H1 (cell line): Measurements from ENCODE around the gene RND3. TPM values are rescaled to one million over a fixed set of nuclear protein-coding genes. Genes with fewer than 3 reads are reported as not detected.
A peak's percentile ranks its signal among the peaks of the same experiment; 100 is the strongest.

Experiments used
- CTCF ChIA-PET: fragments of 300-600 bp; sonication (Branson Sonifier 250); formaldehyde crosslinking; loops from one replicate; lab custom pipeline; 2021; ENCODE audit not compliant: partially characterized antibody; lab: Charles Lee
- POLR2A ChIA-PET: fragments of 300-600 bp; sonication (Branson Sonifier 250); formaldehyde crosslinking; loops from one replicate; lab custom pipeline; 2021; ENCODE audit warnings: inconsistent platforms; ENCODE audit not compliant: partially characterized antibody; lab: Charles Lee
- DNase-seq, 2 experiments: peaks; one replicate each; pipeline versions ENCODE4 v3.0.0 to v3.0.0-alpha.2; 2010 to 2022; ENCODE audit warnings: low spot score in 2 of 2, low read depth in 1 of 2, mixed read lengths in 1 of 2
- FAIRE-seq: peaks from 2 replicates; lab custom pipeline; 2011; peaks lifted over from hg19 to GRCh38; lab: Jason Lieb, UNC
- H2AFZ ChIP-seq: 2 replicates; pipeline ENCODE4 v1.8.1; 2012; ENCODE audit warnings: low read length, inconsistent platforms
- H2AK5ac ChIP-seq: 2 replicates; pipeline ENCODE4 v1.6.1; 2013; ENCODE audit warnings: low read depth, low read length
- H2BK120ac ChIP-seq: replicated peaks from 2 replicates; pipeline ENCODE3; 2013; ENCODE audit warnings: low read depth, low read length, inconsistent platforms
- H2BK12ac ChIP-seq: 2 replicates; pipeline ENCODE4 v1.6.1; 2013; ENCODE audit warnings: low read depth, low read length
- H2BK15ac ChIP-seq: 2 replicates; pipeline ENCODE4 v1.6.1; 2013; ENCODE audit warnings: low read length
- H2BK20ac ChIP-seq: 2 replicates; pipeline ENCODE4 v1.6.1; 2013; ENCODE audit warnings: low read length
- H2BK5ac ChIP-seq: 2 replicates; pipeline ENCODE4 v1.6.1; 2013; ENCODE audit warnings: low read depth, low read length
- H3K14ac ChIP-seq: 2 replicates; pipeline ENCODE4 v1.6.1; 2013; ENCODE audit warnings: inconsistent platforms; ENCODE audit not compliant: insufficient read length
- H3K18ac ChIP-seq: 2 replicates; pipeline ENCODE4 v1.6.1; 2013; ENCODE audit warnings: low read length; ENCODE audit errors: extremely low read depth
- H3K23ac ChIP-seq: 2 replicates; pipeline ENCODE4 v1.6.1; 2013; ENCODE audit warnings: inconsistent platforms; ENCODE audit not compliant: insufficient read length
- H3K23me2 ChIP-seq: 2 replicates; pipeline ENCODE4 v1.6.1; 2013; ENCODE audit warnings: low read depth, low read length
- H3K27ac ChIP-seq: 2 replicates; pipeline ENCODE4 v1.6.1; 2011; ENCODE audit warnings: low read depth, low read length, inconsistent platforms
- H3K27me3 ChIP-seq, 4 experiments: replicated peaks in 1 of 4; 1 replicate in 1 of 4; 2 replicates in 3 of 4; pipeline versions ENCODE4 v1.6.1 to v1.8.1; 2011 to 2013; ENCODE audit warnings: low read length in 3 of 4, mild to moderate bottlenecking in 3 of 4, inconsistent platforms in 2 of 4, mixed read lengths in 2 of 4, moderate library complexity in 1 of 4; ENCODE audit not compliant: control insufficient read depth in 3 of 4, insufficient read depth in 3 of 4; ENCODE audit errors: extremely low read depth in 1 of 4
- H3K36me3 ChIP-seq, 4 experiments: 2 replicates each; pipeline versions ENCODE4 v1.6.1 to v1.8.1; 2011 to 2013; ENCODE audit warnings: mild to moderate bottlenecking in 4 of 4, low read length in 3 of 4, moderate library complexity in 2 of 4, control low read depth in 1 of 4, inconsistent platforms in 1 of 4; ENCODE audit not compliant: insufficient read depth in 4 of 4, control insufficient read depth in 2 of 4
- H3K4ac ChIP-seq: replicated peaks from 2 replicates; pipeline ENCODE3; 2013; ENCODE audit warnings: low read length, low read depth, mixed read lengths, inconsistent platforms; ENCODE audit not compliant: insufficient read length
- H3K4me1 ChIP-seq, 4 experiments: replicated peaks in 1 of 4; 1 replicate in 1 of 4; 2 replicates in 3 of 4; pipeline versions ENCODE4 v1.6.1 to v1.8.1; 2011 to 2013; ENCODE audit warnings: low read length in 3 of 4, inconsistent platforms in 2 of 4, mixed read lengths in 1 of 4; ENCODE audit not compliant: insufficient read depth in 4 of 4, control insufficient read depth in 3 of 4
- H3K4me2 ChIP-seq, 2 experiments: 2 replicates each; pipeline versions ENCODE4 v1.6.1 to v1.8.1; 2011 to 2013; ENCODE audit warnings: low read depth in 2 of 2, low read length in 2 of 2, control low read depth in 1 of 2, inconsistent platforms in 1 of 2, mild to moderate bottlenecking in 1 of 2; ENCODE audit not compliant: insufficient read depth in 1 of 2
- H3K4me3 ChIP-seq, 4 experiments: fragments of 200-600, 300-600 bp in 1 of 4; sonication (generic), shearing (Covaris generic), sonication (Bioruptor Twin) in 1 of 4; 2 replicates each; pipeline versions ENCODE4 v1.5.1 to v1.8.1; 2011 to 2016; ENCODE audit warnings: low read length in 4 of 4, low read depth in 3 of 4, control low read depth in 2 of 4, inconsistent platforms in 2 of 4, mild to moderate bottlenecking in 2 of 4, mixed read lengths in 1 of 4, moderate library complexity in 1 of 4; ENCODE audit not compliant: insufficient read depth in 2 of 4; ENCODE audit errors: extremely low read depth in 1 of 4
- H3K56ac ChIP-seq: replicated peaks from 2 replicates; pipeline ENCODE3; 2013; ENCODE audit warnings: low read depth, mild to moderate bottlenecking, mixed read lengths, low read length, inconsistent platforms; ENCODE audit not compliant: insufficient read length
- H3K79me1 ChIP-seq: 2 replicates; pipeline ENCODE4 v1.6.1; 2013; ENCODE audit warnings: low read depth, low read length, control low read depth
- H3K79me2 ChIP-seq, 2 experiments: 2 replicates each; pipeline versions ENCODE4 v1.6.1 to v1.8.1; 2012 to 2013; ENCODE audit warnings: low read length in 2 of 2, mild to moderate bottlenecking in 2 of 2, inconsistent platforms in 1 of 2; ENCODE audit not compliant: insufficient read depth in 2 of 2, control insufficient read depth in 1 of 2
- H3K9ac ChIP-seq, 4 experiments: replicated peaks in 1 of 4; 1 replicate in 1 of 4; 2 replicates in 3 of 4; pipeline versions ENCODE4 v1.6.1 to v1.8.1; 2011 to 2013; ENCODE audit warnings: low read depth in 3 of 4, low read length in 3 of 4, control low read depth in 2 of 4, mild to moderate bottlenecking in 2 of 4, moderate library complexity in 2 of 4, inconsistent platforms in 1 of 4; ENCODE audit errors: extremely low read depth in 1 of 4
- H3K9me3 ChIP-seq, 2 experiments: 2 replicates each; pipeline versions ENCODE4 v1.6.1 to v1.8.1; 2012 to 2013; ENCODE audit warnings: mild to moderate bottlenecking in 2 of 2, moderate library complexity in 2 of 2, control low read depth in 1 of 2, inconsistent platforms in 1 of 2, low read depth in 1 of 2, low read length in 1 of 2, mixed read lengths in 1 of 2; ENCODE audit not compliant: insufficient read depth in 2 of 2
- H4K20me1 ChIP-seq, 2 experiments: replicated peaks in 1 of 2; 2 replicates each; pipeline versions ENCODE3 to v1.8.1; 2011 to 2013; ENCODE audit warnings: inconsistent platforms in 2 of 2, low read length in 2 of 2, mild to moderate bottlenecking in 1 of 2; ENCODE audit not compliant: insufficient read depth in 2 of 2, control insufficient read depth in 1 of 2
- H4K5ac ChIP-seq: 2 replicates; pipeline ENCODE4 v1.6.1; 2013; ENCODE audit warnings: low read length, low read depth, mixed read lengths, inconsistent platforms; ENCODE audit not compliant: insufficient read length
- H4K8ac ChIP-seq: 2 replicates; pipeline ENCODE4 v1.8.0; 2013; ENCODE audit warnings: mild to moderate bottlenecking, moderate library complexity, low read length, inconsistent platforms; ENCODE audit not compliant: insufficient read depth; ENCODE audit errors: extremely low read depth
- H4K91ac ChIP-seq: replicated peaks from 2 replicates; pipeline ENCODE3; 2013; ENCODE audit warnings: low read length, mixed read lengths, inconsistent platforms; ENCODE audit not compliant: insufficient read length
- BCL11A ChIP-seq, 2 experiments: IDR thresholded peaks; one replicate each; pipeline ENCODE4 v1.6.1; 2011; ENCODE audit warnings: low read depth in 2 of 2, low read length in 2 of 2, mild to moderate bottlenecking in 2 of 2
- CTBP2 ChIP-seq: IDR thresholded peaks from 2 replicates; pipeline ENCODE4 v1.7.0; 2011; ENCODE audit warnings: borderline replicate concordance, mild to moderate bottlenecking, moderate library complexity, mixed read lengths, low read length; ENCODE audit not compliant: insufficient read depth, insufficient read length
- EGR1 ChIP-seq: IDR thresholded peaks from 2 replicates; pipeline ENCODE4 v1.6.1; 2011; ENCODE audit warnings: low read depth, low read length, borderline replicate concordance
- SP2 ChIP-seq: IDR thresholded peaks from 2 replicates; pipeline ENCODE4 v1.6.1; 2012; ENCODE audit warnings: mild to moderate bottlenecking, low read length, inconsistent platforms
- WGBS, 2 experiments: shearing (Covaris generic) in 1 of 2; methylation state at CpG; one replicate each; pipeline versions ENCODE4 v1.1.6 to v1.1.7; 2013 to 2015; ENCODE audit warnings: low lambda C conversion rate in 2 of 2, mixed read lengths in 2 of 2, inconsistent platforms in 1 of 2, low coverage in 1 of 2, missing lambda C conversion rate in 1 of 2; ENCODE audit not compliant: insufficient replicate concordance in 2 of 2, insufficient coverage in 1 of 2, insufficient read length in 1 of 2; ENCODE audit errors: extremely low coverage in 1 of 2, missing lambda C conversion rate in 1 of 2; 5-methylcytosine and 5-hydroxymethylcytosine counted together
- long read RNA-seq, 2 experiments: library from RNA in 1 of 2; library from capped mRNA in 1 of 2; stranded (forward); transcript quantifications; one replicate each; pipeline ENCODE4 v2.0.0, GENCODE V29; 2021; ENCODE audit warnings: inconsistent platforms in 1 of 2
- polyA minus RNA-seq, 3 experiments: library from RNA; depleted of rRNA, polyadenylated mRNA; stranded (reverse); fragments of >200 nt; gene quantifications; 1 replicate in 2 of 3; 2 replicates in 1 of 3; pipeline ENCODE4 v1.2.3, GENCODE V29; 2011
- polyA plus RNA-seq, 7 experiments: library from polyadenylated mRNA; depleted of rRNA in 3 of 7; stranded (reverse) in 5 of 7; unstranded in 2 of 7; fragments of >200 nt in 5 of 7; fragments of 200-250 nt in 2 of 7; gene quantifications; 1 replicate in 5 of 7; 2 replicates in 1 of 7; 4 replicates in 1 of 7; pipeline versions ENCODE4 v1.2.1 to v1.2.3, GENCODE V29; 2011 to 2013; ENCODE audit warnings: missing spikeins in 2 of 7, mixed read lengths in 2 of 7
- total RNA-seq: library from RNA; stranded (reverse); fragmentation: NEBNext Ultra II Directional; extraction: Animal tissue kit (Norgen Biotek cat#: 25700); gene quantifications from 2 replicates; pipeline ENCODE4 v1.2.1, GENCODE V29; 2021

RND3 gene
- total RNA-seq: 25.6 and 26.7 TPM in 2 replicates
- 7.4 and 12.2 TPM in 2 replicates for polyA plus RNA-seq (2011; rRNA removed)
- polyA plus RNA-seq (2011; cell fraction: cytosol; rRNA removed): 12.8 TPM
- 14.3 TPM for polyA plus RNA-seq (2011; cell fraction: nucleus; rRNA removed)
- 30.8 to 52.5 TPM (median 35.1 TPM) in 4 replicates for polyA plus RNA-seq (2012, experiment 1 of 2)
- 2.5 TPM for polyA plus RNA-seq (2012, experiment 2 of 2)
- polyA plus RNA-seq (2013, experiment 1 of 2): 54.4 TPM
- polyA plus RNA-seq (2013, experiment 2 of 2): 54.7 TPM
- polyA minus RNA-seq (2011; rRNA and poly(A)+ RNA removed): 53.0 and 84.6 TPM in 2 replicates
- 18.1 TPM for polyA minus RNA-seq (2011; cell fraction: cytosol; rRNA and poly(A)+ RNA removed)
- 36.6 TPM for polyA minus RNA-seq (2011; cell fraction: nucleus; rRNA and poly(A)+ RNA removed)
- long read RNA-seq, experiment 1, partial matches to known transcripts: 6 of 17 reads
- long read RNA-seq, experiment 1, other reads (novel, unspliced or antisense): 11 of 17 reads
- long read RNA-seq, experiment 2, transcript RND3-202 (5 exons, 2,777 nt): major isoform, 15 of 32 reads
- long read RNA-seq, experiment 2, transcript RND3-201 (6 exons, 2,711 nt): minor isoform, 13 of 32 reads
- long read RNA-seq, experiment 2, partial matches to known transcripts: 0 of 32 reads
- long read RNA-seq, experiment 2, other reads (novel, unspliced or antisense): 3 of 32 reads

GRCh38 chr2:150487537-150488429, at the start of gene RND3:
Gene RND3, minus strand, starts transcription at chr2:150487667. Its CDS starts 250 bp downstream, at chr2:150487417.
- H3K4me2 ChIP-seq: peak within 1 kb of the TSS; percentile 76 to 79
- H3K9me3 ChIP-seq: no peaks in the 10 kb centered on the region
- H3K23me2 ChIP-seq: peaks cover 11% of the 10 kb centered on the region; the same call in 1 of the 2 replicates
- FAIRE-seq (peak; percentile 92), DNase-seq (peak; percentile 91 to 96)
- no peak within 1 kb of the TSS for H4K5ac ChIP-seq
- no peaks in the 10 kb centered on the region for H3K79me1 ChIP-seq
- peak within 1 kb of the TSS; percentile 48 for H3K4ac ChIP-seq
- 13% methylated on average over 24 of the region's 24 CpGs; no CpG with 5 or more reads in 1 of the 2 experiments for WGBS, 2 experiments
- no peak within 1 kb of the TSS for H3K27ac ChIP-seq
- no peak within 1 kb of the TSS for H2BK20ac ChIP-seq
- H4K20me1 ChIP-seq: peaks cover 19 to 20% of the 10 kb centered on the region in 2 experiments
- 0 out of 2 replicates have a peak within 1 kb of the TSS, but pooled peaks have one; percentile 35 for H2AFZ ChIP-seq
- peak within 1 kb of the TSS; percentile 81; the same call in 1 of the 2 replicates for H4K8ac ChIP-seq
- no peak within 1 kb of the TSS for H2BK5ac ChIP-seq
- POLR2A ChIA-PET: interaction anchor here (1.1 to 1.6 kb wide), 2 partner anchors 11 to 112 kb away, joined by 3 read pairs; no protein-coding TSS in a partner anchor
- CTCF ChIA-PET: interaction anchor here (1.0 to 1.8 kb wide), 3 partner anchors 9 to 123 kb away, joined by 4 to 5 read pairs (median 5); no protein-coding TSS in a partner anchor
- peaks cover 15 to 47% of the 10 kb centered on the region in 2 experiments for H3K79me2 ChIP-seq
- H3K27me3 ChIP-seq: peaks cover 0 to 2% (median 0%) of the 10 kb centered on the region in 4 experiments; a peak in 1 of 7 replicates
- H3K23ac ChIP-seq: no peak within 1 kb of the TSS
- no peak within 1 kb of the TSS for H2BK15ac ChIP-seq
- no peak within 1 kb of the TSS for H3K14ac ChIP-seq
- H2BK120ac ChIP-seq: no peak within 1 kb of the TSS
- peak within 1 kb of the TSS; percentile 62 for H3K56ac ChIP-seq
- peaks cover 4 to 10% (median 9%) of the 10 kb centered on the region in 4 experiments; a peak in 5 of 7 replicates for H3K4me1 ChIP-seq
- peak within 1 kb of the TSS; percentile 69 to 98 (median 82) for H3K4me3 ChIP-seq
- H2BK12ac ChIP-seq: no peak within 1 kb of the TSS; the same call in 1 of the 2 replicates
- H2AK5ac ChIP-seq: no peak within 1 kb of the TSS
- peak within 1 kb of the TSS; percentile 72 to 80 (median 77) for H3K9ac ChIP-seq
- H3K36me3 ChIP-seq: no peaks in the 10 kb centered on the region; a peak in 1 of 8 replicates
- H4K91ac ChIP-seq: no peak within 1 kb of the TSS
- H3K18ac ChIP-seq: peak within 1 kb of the TSS; percentile 92
- TF ChIP-seq SP2 (no peak), EGR1 (no peak), CTBP2 (no peak), BCL11A (IDR thresholded peaks at IDR 0.05; ENCODE audit: low read depth in 2 of 2, low read length in 2 of 2) (no peak)
